ENCODE results near the gene EARS2. TPM values are rescaled to one million over a fixed set of nuclear protein-coding genes. Genes with fewer than 3 reads are reported as not detected.
A peak's percentile ranks its signal among the peaks of the same experiment; 100 is the strongest.

Gene EARS2
- total and polyA plus RNA-seq, 2 donors (not counting 1 experiment from before 2014, with no cell fraction given) = 27.3 to 40.3 TPM

GRCh38 chr16:23519282-23519681, 37.9 kb downstream of the EARS2 start:
- Histone ChIP-seq H3K27ac (ENCODE audit: insufficient read depth, low read length) (no peak overlapping the region), H4K20me1 (ENCODE audit: control insufficient read depth, extremely low read depth, insufficient read depth, low read length) (no peaks in the 10 kb centered on the region), H3K4me1 (ENCODE audit: control insufficient read depth, extremely low read depth, insufficient read depth, low read length) (no peaks in the 10 kb centered on the region), H2AFZ (ENCODE audit: low read length) (no peak overlapping the region), H3K9ac (ENCODE audit: insufficient read depth, low read length) (no peak overlapping the region), H3K9me3 (ENCODE audit: control insufficient read depth, insufficient read depth, low read depth, low read length) (no peaks in the 10 kb centered on the region), H3K4me3 (replicated peaks in 1 of 4; ENCODE audit: control extremely low read depth in 1 of 4, insufficient read depth in 1 of 4, low read depth in 3 of 4, low read length in 4 of 4) (no peak overlapping the region), H3K36me3 (ENCODE audit: control insufficient read depth, insufficient read depth, low read length) (peaks cover 8% of the 10 kb centered on the region), H3K79me2 (ENCODE audit: control insufficient read depth, insufficient read depth, low read length) (no peaks in the 10 kb centered on the region), H3K27me3 (ENCODE audit: control insufficient read depth, insufficient read depth, low read length) (no peaks in the 10 kb centered on the region), H3K4me2 (ENCODE audit: extremely low read depth, insufficient read depth, low read length) (no peak overlapping the region)
- DNase-seq (ENCODE audit: low read depth in 2 of 2) = no peak
- TF ChIP-seq CTCF (conservative IDR thresholded peaks at IDR 0.05 in 1 of 2, IDR thresholded peaks at IDR 0.05 in 1 of 2; ENCODE audit: low read depth in 1 of 2, low read length in 2 of 2) (no peak), EZH2 (IDR thresholded peaks at IDR 0.05; ENCODE audit: low read length, missing control alignments) (no peak)

GRCh38 chr16:23518435-23518891, 38.7 kb downstream of the EARS2 start:
- Histone ChIP-seq H3K9me3 (ENCODE audit: control insufficient read depth, insufficient read depth, low read depth, low read length) (no peaks in the 10 kb centered on the region), H2AFZ (ENCODE audit: low read length) (no peak overlapping the region), H3K4me2 (ENCODE audit: extremely low read depth, insufficient read depth, low read length) (no peak overlapping the region), H3K27ac (ENCODE audit: insufficient read depth, low read length) (no peak overlapping the region), H3K79me2 (ENCODE audit: control insufficient read depth, insufficient read depth, low read length) (no peaks in the 10 kb centered on the region), H3K27me3 (ENCODE audit: control insufficient read depth, insufficient read depth, low read length) (no peaks in the 10 kb centered on the region), H3K4me1 (ENCODE audit: control insufficient read depth, extremely low read depth, insufficient read depth, low read length) (no peaks in the 10 kb centered on the region), H3K36me3 (ENCODE audit: control insufficient read depth, insufficient read depth, low read length) (peaks cover 4% of the 10 kb centered on the region), H3K9ac (ENCODE audit: insufficient read depth, low read length) (no peak overlapping the region), H3K4me3 (replicated peaks in 1 of 4; ENCODE audit: control extremely low read depth in 1 of 4, insufficient read depth in 1 of 4, low read depth in 3 of 4, low read length in 4 of 4) (no peak overlapping the region), H4K20me1 (ENCODE audit: control insufficient read depth, extremely low read depth, insufficient read depth, low read length) (no peaks in the 10 kb centered on the region)
- peak in 1 of 2 donors; percentile 51 for DNase-seq (ENCODE audit: low read depth in 2 of 2)
- TF ChIP-seq EZH2 (IDR thresholded peaks at IDR 0.05; ENCODE audit: low read length, missing control alignments) (no peak), CTCF (conservative IDR thresholded peaks at IDR 0.05 in 1 of 2, IDR thresholded peaks at IDR 0.05 in 1 of 2; ENCODE audit: low read depth in 1 of 2, low read length in 2 of 2) (no peak)

- Histone ChIP-seq H3K36me3 (ENCODE audit: control insufficient read depth, insufficient read depth, low read length) (peaks cover 2% of the 10 kb centered on the region), H4K20me1 (ENCODE audit: control insufficient read depth, extremely low read depth, insufficient read depth, low read length) (no peaks in the 10 kb centered on the region), H3K79me2 (ENCODE audit: control insufficient read depth, insufficient read depth, low read length) (no peaks in the 10 kb centered on the region), H3K27ac (ENCODE audit: insufficient read depth, low read length) (no peak overlapping the region), H3K9me3 (ENCODE audit: control insufficient read depth, insufficient read depth, low read depth, low read length) (no peaks in the 10 kb centered on the region), H3K4me2 (ENCODE audit: extremely low read depth, insufficient read depth, low read length) (no peak overlapping the region), H3K27me3 (ENCODE audit: control insufficient read depth, insufficient read depth, low read length) (no peaks in the 10 kb centered on the region), H3K9ac (ENCODE audit: insufficient read depth, low read length) (no peak overlapping the region), H3K4me1 (ENCODE audit: control insufficient read depth, extremely low read depth, insufficient read depth, low read length) (no peaks in the 10 kb centered on the region), H2AFZ (ENCODE audit: low read length) (no peak overlapping the region), H3K4me3 (replicated peaks in 1 of 4; ENCODE audit: control extremely low read depth in 1 of 4, insufficient read depth in 1 of 4, low read depth in 3 of 4, low read length in 4 of 4) (no peak overlapping the region)
- DNase-seq (ENCODE audit: low read depth in 2 of 2) = no peak
- TF ChIP-seq EZH2 (IDR thresholded peaks at IDR 0.05; ENCODE audit: low read length, missing control alignments) (no peak), CTCF (conservative IDR thresholded peaks at IDR 0.05 in 1 of 2, IDR thresholded peaks at IDR 0.05 in 1 of 2; ENCODE audit: low read depth in 1 of 2, low read length in 2 of 2) (no peak)
Measured at GRCh38 chr16:23516366-23517137, 40.6 kb downstream of the EARS2 start.

Measured in fibroblast of lung (primary cell).